ENCODE results near the gene LY9.
A peak's percentile ranks its signal among the peaks of the same experiment; 100 is the strongest.

DNA sequence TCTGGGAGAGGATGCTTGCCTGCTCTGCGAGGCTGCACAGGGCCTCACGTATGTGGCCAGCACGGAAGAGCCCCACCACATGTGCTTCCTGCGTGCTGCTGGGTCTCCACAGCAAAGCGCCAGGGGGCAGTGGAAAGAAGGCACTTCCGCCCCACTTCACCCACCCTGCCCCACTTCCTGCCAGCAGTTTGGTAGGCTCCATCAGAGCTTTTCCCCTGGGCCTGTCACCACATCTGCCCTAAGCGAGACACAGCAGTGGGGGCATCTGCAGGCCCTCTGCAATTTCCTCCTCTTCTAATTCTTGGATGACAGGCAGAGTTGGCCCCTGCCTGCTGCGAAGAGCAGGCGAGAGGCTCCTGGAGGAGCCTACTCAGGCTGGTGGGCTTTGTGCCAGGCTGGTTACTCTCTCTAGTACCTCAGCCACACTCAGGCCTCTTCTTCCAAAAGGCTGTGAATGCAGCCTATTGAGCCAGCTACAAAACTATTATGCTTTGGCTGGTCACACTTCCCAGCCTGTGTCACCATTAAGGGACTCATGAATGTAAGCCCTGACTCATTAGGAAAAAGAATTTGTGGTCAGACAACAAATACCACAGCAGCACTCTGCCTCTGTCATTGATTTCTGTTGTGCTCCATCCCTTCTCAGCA, 41.7 kb downstream of the LY9 start:
- TF ChIP-seq POLR2AphosphoS5 (IDR thresholded peaks at IDR 0.05; ENCODE audit: insufficient read depth in 1 of 2, low read depth in 1 of 2), result peak in 1 of 2 donors; percentile 54
- TF ChIP-seq, protein P1, sequence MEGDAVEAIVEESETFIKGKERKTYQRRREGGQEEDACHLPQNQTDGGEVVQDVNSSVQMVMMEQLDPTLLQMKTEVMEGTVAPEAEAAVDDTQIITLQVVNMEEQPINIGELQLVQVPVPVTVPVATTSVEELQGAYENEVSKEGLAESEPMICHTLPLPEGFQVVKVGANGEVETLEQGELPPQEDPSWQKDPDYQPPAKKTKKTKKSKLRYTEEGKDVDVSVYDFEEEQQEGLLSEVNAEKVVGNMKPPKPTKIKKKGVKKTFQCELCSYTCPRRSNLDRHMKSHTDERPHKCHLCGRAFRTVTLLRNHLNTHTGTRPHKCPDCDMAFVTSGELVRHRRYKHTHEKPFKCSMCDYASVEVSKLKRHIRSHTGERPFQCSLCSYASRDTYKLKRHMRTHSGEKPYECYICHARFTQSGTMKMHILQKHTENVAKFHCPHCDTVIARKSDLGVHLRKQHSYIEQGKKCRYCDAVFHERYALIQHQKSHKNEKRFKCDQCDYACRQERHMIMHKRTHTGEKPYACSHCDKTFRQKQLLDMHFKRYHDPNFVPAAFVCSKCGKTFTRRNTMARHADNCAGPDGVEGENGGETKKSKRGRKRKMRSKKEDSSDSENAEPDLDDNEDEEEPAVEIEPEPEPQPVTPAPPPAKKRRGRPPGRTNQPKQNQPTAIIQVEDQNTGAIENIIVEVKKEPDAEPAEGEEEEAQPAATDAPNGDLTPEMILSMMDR (IDR thresholded peaks at IDR 0.05), result no peak
